HG03521 (cell line): ENCODE data around the gene LIPC.

Source experiments
- ATAC-seq: cut with Tn5 transposase; IDR thresholded peaks from one replicate; pipeline ENCODE4 v1.9.1; 2021; ENCODE audit warnings: mild to moderate bottlenecking, moderate library complexity; ENCODE audit not compliant: unreplicated experiment

The LIPC gene

GRCh38 chr15:58490888-58491473 lies 59.2 kb downstream of the LIPC start:
- ATAC-seq, result no peak

- ATAC-seq, result no peak
These were observed 59.9 kb downstream of the LIPC start for GRCh38 chr15:58491499-58492202.

- no peak for ATAC-seq
These were observed 61.0 kb downstream of the LIPC start for GRCh38 chr15:58492661-58493397.

- ATAC-seq, result no peak
These were observed 62.8 kb downstream of the LIPC start for GRCh38 chr15:58494567-58494966.

- ATAC-seq, result no peak
These were observed 64.2 kb downstream of the LIPC start for GRCh38 chr15:58495891-58496408.

GRCh38 chr15:58497046-58497785 lies 65.4 kb downstream of the LIPC start:
- no peak for ATAC-seq

GRCh38 chr15:58498821-58499580 lies 67.2 kb downstream of the LIPC start:
- ATAC-seq, result no peak

GRCh38 chr15:58501006-58501405 lies 69.2 kb downstream of the LIPC start:
- no peak for ATAC-seq

GRCh38 chr15:58501636-58502188 lies 69.9 kb downstream of the LIPC start:
- no peak for ATAC-seq

- no peak for ATAC-seq
These were observed 71.6 kb downstream of the LIPC start for GRCh38 chr15:58503139-58504027.

GRCh38 chr15:58504674-58505234 lies 73.0 kb downstream of the LIPC start:
- no peak for ATAC-seq

GRCh38 chr15:58505581-58505980 lies 73.8 kb downstream of the LIPC start:
- no peak for ATAC-seq

GRCh38 chr15:58506064-58506490 lies 74.3 kb downstream of the LIPC start:
- no peak for ATAC-seq

GRCh38 chr15:58506783-58507668 lies 75.2 kb downstream of the LIPC start:
- no peak for ATAC-seq

GRCh38 chr15:58509556-58509955 lies 77.8 kb downstream of the LIPC start:
- no peak for ATAC-seq

GRCh38 chr15:58510715-58511598 lies 79.2 kb downstream of the LIPC start:
- ATAC-seq, result no peak

GRCh38 chr15:58511599-58511987 lies 79.8 kb downstream of the LIPC start:
- ATAC-seq, result no peak
